Glomerular endothelial cell (primary cell): ENCODE results near the gene PPP3CA. TPM values are rescaled to one million over a fixed set of nuclear protein-coding genes. Genes with fewer than 3 reads are reported as not detected.

Source experiments
- DNase-seq: peaks from one replicate; pipeline ENCODE4 v3.0.0-alpha.2; 2011; ENCODE audit warnings: low read depth, low spot score; ENCODE audit errors: extremely low read depth
- total RNA-seq: library from RNA; depleted of rRNA; stranded (reverse); fragments of >200 nt; gene quantifications from 2 replicates; pipeline ENCODE4 v1.2.3, GENCODE V29; 2015

The PPP3CA gene
- total RNA-seq, 1 donor from 2014 or later: 44.5 TPM

GRCh38 chr4:101066626-101067170 lies 280.6 kb downstream of the PPP3CA start:
- DNase-seq: no peak

- no peak for DNase-seq
These were observed 281.3 kb downstream of the PPP3CA start for GRCh38 chr4:101065935-101066485.

GRCh38 chr4:101065346-101065745 lies 282.0 kb downstream of the PPP3CA start:
- DNase-seq: no peak

GRCh38 chr4:101064541-101065180 lies 282.7 kb downstream of the PPP3CA start:
- DNase-seq: no peak

GRCh38 chr4:101055392-101055791 lies 291.9 kb downstream of the PPP3CA start:
- DNase-seq: no peak

- DNase-seq: no peak
These were observed 296.5 kb downstream of the PPP3CA start for GRCh38 chr4:101050837-101051205.

- no peak for DNase-seq
These were observed 297.1 kb downstream of the PPP3CA start for GRCh38 chr4:101050088-101050836.

GRCh38 chr4:101049549-101050001 lies 297.8 kb downstream of the PPP3CA start:
- DNase-seq: no peak

GRCh38 chr4:101044766-101045165 lies 302.6 kb downstream of the PPP3CA start:
- no peak for DNase-seq

- no peak for DNase-seq
These were observed 304.5 kb downstream of the PPP3CA start for GRCh38 chr4:101042847-101043246.

- DNase-seq: no peak
These were observed 306.6 kb downstream of the PPP3CA start for GRCh38 chr4:101040776-101041175.

GRCh38 chr4:101039367-101039766 lies 308.0 kb downstream of the PPP3CA start:
- DNase-seq: no peak

- DNase-seq: peak; percentile 27
These were observed 309.4 kb downstream of the PPP3CA start for GRCh38 chr4:101037938-101038413.

- DNase-seq: peak; percentile 36
These were observed 310.1 kb downstream of the PPP3CA start for GRCh38 chr4:101037249-101037648.

GRCh38 chr4:101035487-101035886 lies 311.8 kb downstream of the PPP3CA start:
- DNase-seq: no peak

GRCh38 chr4:101033986-101034385 lies 313.3 kb downstream of the PPP3CA start:
- no peak for DNase-seq

- no peak for DNase-seq
These were observed 314.8 kb downstream of the PPP3CA start for GRCh38 chr4:101032541-101032940.

- DNase-seq: no peak
These were observed 315.4 kb downstream of the PPP3CA start for GRCh38 chr4:101031971-101032370.

- no peak for DNase-seq
These were observed 318.4 kb downstream of the PPP3CA start for GRCh38 chr4:101028886-101029285.

- DNase-seq: no peak
These were observed 319.6 kb downstream of the PPP3CA start for GRCh38 chr4:101027721-101028120.

GRCh38 chr4:101025755-101026154 lies 321.6 kb downstream of the PPP3CA start:
- DNase-seq: no peak
